Endothelial cell of umbilical vein (primary cell): ENCODE data around the gene ITIH2. TPM values are rescaled to one million over a fixed set of nuclear protein-coding genes. Genes with fewer than 3 reads are reported as not detected.

Source experiments
- BruUV-seq: library from RNA; stranded (reverse); fragments of 400-500 nt; replicated peaks from 2 replicates; lab custom pipeline; 2021; lab: Mats Ljungman, UMichigan
- CTCF ChIA-PET: fragments of 300-600, 350-600 bp; sonication (Branson Sonifier 250); formaldehyde crosslinking; loops from one replicate; lab custom pipeline; 2021; ENCODE audit warnings: antibody characterized with exemption, inconsistent platforms; lab: Charles Lee
- POLR2A ChIA-PET: fragments of 300-600, 350-600 bp; sonication (Branson Sonifier 250); formaldehyde crosslinking; loops from one replicate; lab custom pipeline; 2021; ENCODE audit warnings: antibody characterized with exemption, inconsistent platforms; lab: Charles Lee
- DNase-seq: peaks from one replicate; pipeline ENCODE4 v3.0.0-alpha.2; 2011; ENCODE audit warnings: low read depth, low spot score
- FAIRE-seq: peaks from 2 replicates; lab custom pipeline; 2011; peaks lifted over from hg19 to GRCh38; lab: Jason Lieb, UNC
- H2AFZ ChIP-seq: 2 replicates; pipeline ENCODE4 v1.6.0; 2012; ENCODE audit warnings: low read depth, low read length, control low read depth, inconsistent platforms
- H3K27ac ChIP-seq: 2 replicates; pipeline ENCODE4 v1.5.1; 2011; ENCODE audit warnings: low read depth, mild to moderate bottlenecking, control low read depth, low read length, moderate library complexity; ENCODE audit not compliant: insufficient read depth
- H3K27me3 ChIP-seq, 2 experiments: 2 replicates each; pipeline versions ENCODE4 v1.6.0 to v1.6.1; 2011; ENCODE audit warnings: low read length in 2 of 2, mixed read lengths in 1 of 2; ENCODE audit not compliant: control insufficient read depth in 2 of 2, insufficient read depth in 2 of 2
- H3K36me3 ChIP-seq, 2 experiments: 2 replicates in 1 of 2; 3 replicates in 1 of 2; pipeline ENCODE4 v1.5.1; 2011; ENCODE audit warnings: low read length in 2 of 2, mild to moderate bottlenecking in 1 of 2, moderate library complexity in 1 of 2; ENCODE audit not compliant: control insufficient read depth in 2 of 2, insufficient read depth in 2 of 2; ENCODE audit errors: extremely low read depth in 1 of 2
- H3K4me1 ChIP-seq: 3 replicates; pipeline ENCODE4 v1.5.1; 2011; ENCODE audit warnings: mild to moderate bottlenecking, low read length; ENCODE audit not compliant: control insufficient read depth, insufficient read depth; ENCODE audit errors: extremely low read depth
- H3K4me2 ChIP-seq: 2 replicates; pipeline ENCODE4 v1.6.1; 2011; ENCODE audit warnings: low read length, control low read depth, mixed read lengths; ENCODE audit not compliant: insufficient read depth
- H3K4me3 ChIP-seq, 3 experiments: fragments of 200-600 bp in 1 of 3; sonication (generic), shearing (Covaris generic) in 1 of 3; replicated peaks in 1 of 3; 2 replicates each; pipeline ENCODE4 v1.5.1; 2011 to 2016; ENCODE audit warnings: control low read depth in 3 of 3, low read length in 3 of 3, mild to moderate bottlenecking in 2 of 3, inconsistent platforms in 1 of 3, low read depth in 1 of 3, moderate library complexity in 1 of 3; ENCODE audit not compliant: insufficient read depth in 1 of 3
- H3K79me2 ChIP-seq: 2 replicates; pipeline ENCODE4 v1.6.0; 2012; ENCODE audit warnings: low read length, inconsistent platforms; ENCODE audit not compliant: control insufficient read depth, insufficient read depth
- H3K9ac ChIP-seq: replicated peaks from 2 replicates; pipeline ENCODE3; 2011; ENCODE audit warnings: low read length, control low read depth; ENCODE audit not compliant: insufficient read depth; ENCODE audit errors: extremely low read depth
- H3K9me1 ChIP-seq: replicated peaks from 3 replicates; pipeline ENCODE4 v1.6.0; 2011; ENCODE audit warnings: mild to moderate bottlenecking, low read length; ENCODE audit not compliant: control insufficient read depth, insufficient read depth; ENCODE audit errors: extremely low read depth
- H3K9me3 ChIP-seq: replicated peaks from 2 replicates; pipeline ENCODE4 v1.5.1; 2012; ENCODE audit warnings: low read length, inconsistent platforms; ENCODE audit not compliant: control insufficient read depth, insufficient read depth
- H4K20me1 ChIP-seq: replicated peaks from 2 replicates; pipeline ENCODE3; 2011; ENCODE audit warnings: mild to moderate bottlenecking, low read length; ENCODE audit not compliant: control insufficient read depth, insufficient read depth; ENCODE audit errors: extremely low read depth
- CTCF ChIP-seq, 2 donors: IDR thresholded peaks; 1 replicate in 1 of 2; 2 replicates in 1 of 2; pipeline ENCODE4 v1.5.1; 2011; ENCODE audit warnings: low read length in 2 of 2, mild to moderate bottlenecking in 2 of 2, moderate library complexity in 2 of 2, control low read depth in 1 of 2, inconsistent platforms in 1 of 2, low read depth in 1 of 2; ENCODE audit not compliant: insufficient read depth in 1 of 2; ENCODE audit errors: extremely low read depth in 1 of 2
- EZH2 ChIP-seq: IDR thresholded peaks from 2 replicates; pipeline ENCODE4 v1.6.1; 2012; ENCODE audit warnings: borderline replicate concordance, low read depth, mild to moderate bottlenecking, moderate library complexity, low read length, inconsistent platforms; ENCODE audit not compliant: severe bottlenecking
- FOS ChIP-seq: IDR thresholded peaks from 2 replicates; pipeline ENCODE4 v1.6.1; 2011; ENCODE audit warnings: mild to moderate bottlenecking, low read length, moderate library complexity, borderline replicate concordance; ENCODE audit not compliant: insufficient read depth
- GATA2 ChIP-seq: IDR thresholded peaks from 2 replicates; pipeline ENCODE4 v1.7.0; 2011; ENCODE audit warnings: low read depth, mild to moderate bottlenecking, moderate library complexity, mixed read lengths, low read length; ENCODE audit not compliant: insufficient read length, insufficient read depth
- JUN ChIP-seq: IDR thresholded peaks from 2 replicates; pipeline ENCODE4 v1.6.1; 2011; ENCODE audit warnings: borderline replicate concordance, low read depth; ENCODE audit not compliant: insufficient read length, insufficient read depth
- MAX ChIP-seq: IDR thresholded peaks from 2 replicates; pipeline ENCODE4 v1.6.1; 2011; ENCODE audit not compliant: insufficient read depth, insufficient read length
- MYC ChIP-seq: IDR thresholded peaks from one replicate; pipeline ENCODE4 v1.6.1; 2011; ENCODE audit warnings: mild to moderate bottlenecking, low read depth, low read length
- POLR2A ChIP-seq: IDR thresholded peaks from 2 replicates; pipeline ENCODE4 v1.6.1; 2012; ENCODE audit warnings: low read depth, mild to moderate bottlenecking, control low read depth, low read length
- POLR2AphosphoS5 ChIP-seq: IDR thresholded peaks from 2 replicates; pipeline ENCODE4 v1.6.1; 2012; ENCODE audit warnings: low read depth, mild to moderate bottlenecking, control low read depth, low read length, moderate library complexity; ENCODE audit not compliant: insufficient read depth
- dilution Hi-C: fragments of 300-500 bp; cut with MboI; formaldehyde crosslinking; loops from one replicate; pipeline ENCODE4 v1.15.0; 2019; ENCODE audit warnings: low sequenced_read_pairs; ENCODE audit not compliant: extremely low pct_ligation_motif_present
- intact Hi-C: fragments of 100-400 bp; cut with micrococcal nuclease; formaldehyde crosslinking; loops from one replicate; pipeline ENCODE4 v1.10.0; 2022
- polyA plus RNA-seq, 4 experiments: library from polyadenylated mRNA; depleted of rRNA in 3 of 4; stranded (reverse) in 3 of 4; unstranded in 1 of 4; fragments of >200 nt; gene quantifications; 2 replicates each; pipeline versions ENCODE4 v1.2.1 to v1.2.3, GENCODE V29; 2011 to 2012; ENCODE audit warnings: missing spikeins in 1 of 4
- total RNA-seq: library from RNA; stranded (reverse); gene quantifications from 2 replicates; pipeline ENCODE4 v1.2.3, GENCODE V29; 2021

ITIH2 gene
- total and polyA plus RNA-seq, 2 donors (not counting 3 experiments of a cell fraction or from before 2014, with no cell fraction given), result not detected

DNA sequence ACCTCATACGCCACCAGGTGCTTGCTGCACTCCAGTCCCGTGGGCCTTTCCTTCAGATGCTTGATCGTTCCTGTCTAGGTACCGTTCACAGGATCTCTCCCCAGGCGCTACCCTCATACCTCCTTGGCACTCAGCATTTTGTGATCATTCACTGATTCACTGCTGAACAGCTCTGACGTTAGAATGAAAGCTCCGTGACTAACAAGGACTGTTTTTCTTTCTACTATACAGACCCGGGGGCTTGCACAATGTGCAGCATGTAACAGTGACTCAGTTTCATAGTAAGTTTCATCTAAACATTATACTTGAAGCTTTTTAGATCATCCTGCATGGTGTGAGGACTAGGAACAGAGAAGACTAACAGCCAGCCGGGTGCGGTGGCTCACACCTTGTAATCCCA, 64.1 kb downstream of the ITIH2 start:
- Histone ChIP-seq H3K9me1 (no peaks in the 10 kb centered on the region), H3K4me1 (peaks cover 4% of the 10 kb centered on the region), H3K9ac (no peak overlapping the region), H3K27ac (no peak overlapping the region), H3K4me3 (no peak overlapping the region), H3K9me3 (no peaks in the 10 kb centered on the region), H2AFZ (no peak overlapping the region), H4K20me1 (no peaks in the 10 kb centered on the region), H3K27me3 (no peaks in the 10 kb centered on the region), H3K36me3 (peaks cover 14% of the 10 kb centered on the region in 2 experiments), H3K79me2 (no peaks in the 10 kb centered on the region), H3K4me2 (no peak overlapping the region)
- DNase-seq, result no peak
- CTCF ChIA-PET, result interaction anchor here (1.4 kb wide), 1 partner anchor 11 kb away, joined by 4 read pairs; no protein-coding TSS in a partner anchor
- BruUV-seq, result no TSS peak
- intact Hi-C loops, result no loop called here
- dilution Hi-C loops, result no loop called here
- no peak for TF ChIP-seq FOS
- TF ChIP-seq MAX, result no peak
- TF ChIP-seq MYC, result no peak
- POLR2A ChIA-PET, result no interaction called here
- no peak for FAIRE-seq

- CTCF ChIA-PET, result interaction anchor here (0.6 to 1.4 kb wide), 2 partner anchors 12 to 891 kb away, joined by 3 to 4 read pairs; no protein-coding TSS in a partner anchor
- Histone ChIP-seq H3K27me3 (no peaks in the 10 kb centered on the region), H3K4me1 (peaks cover 4% of the 10 kb centered on the region), H3K4me2 (no peak overlapping the region), H3K9me3 (no peaks in the 10 kb centered on the region), H3K9ac (no peak overlapping the region), H3K9me1 (no peaks in the 10 kb centered on the region), H2AFZ (no peak overlapping the region), H3K4me3 (no peak overlapping the region), H4K20me1 (no peaks in the 10 kb centered on the region), H3K27ac (no peak overlapping the region), H3K79me2 (no peaks in the 10 kb centered on the region), H3K36me3 (peaks cover 13 to 14% of the 10 kb centered on the region in 2 experiments)
- BruUV-seq, result no TSS peak
- dilution Hi-C loops (no loop called here), intact Hi-C loops (no loop called here)
- POLR2A ChIA-PET, result no interaction called here
- DNase-seq (no peak), FAIRE-seq (no peak)
- no peak for TF ChIP-seq JUN
- TF ChIP-seq POLR2A, result no peak
- TF ChIP-seq GATA2, result no peak
- no peak for TF ChIP-seq POLR2AphosphoS5
- TF ChIP-seq MYC, result no peak
- TF ChIP-seq EZH2, result no peak
- no peak for TF ChIP-seq MAX
- no peak for TF ChIP-seq CTCF (IDR thresholded peaks at IDR 0.05; ENCODE audit: extremely low read depth in 1 of 2, insufficient read depth in 1 of 2, low read depth in 1 of 2, low read length in 2 of 2)
- no peak for TF ChIP-seq FOS
Measured at GRCh38 chr10:7768417-7768816, 65.3 kb downstream of the ITIH2 start.
